ENCODE measurements around the gene YEATS2.

Gene YEATS2

DNA sequence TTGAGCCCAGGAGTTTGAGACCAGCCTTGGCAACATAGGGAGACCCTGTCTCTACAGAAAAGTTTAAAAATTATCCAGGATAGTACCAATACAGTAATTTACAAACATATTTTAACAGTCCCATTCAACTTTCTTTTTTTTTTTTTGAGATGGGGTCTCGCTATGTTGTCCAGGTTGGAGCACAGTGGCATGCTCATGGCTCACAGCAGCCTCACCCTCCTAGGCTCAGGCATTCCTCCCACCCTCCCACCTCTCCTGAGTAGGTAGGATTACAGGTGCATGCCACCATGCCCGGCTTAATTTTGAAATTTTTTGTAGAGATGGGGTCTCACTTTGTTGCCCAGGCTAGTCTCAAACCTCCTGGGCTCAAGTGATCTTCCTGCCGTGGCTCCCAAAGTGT, 140.3 kb downstream of the YEATS2 start:
- H3K4me3 ChIP-seq (ENCODE audit: low read length): no peak overlapping the region
- TF ChIP-seq ZNF274 (IDR thresholded peaks at IDR 0.05; ENCODE audit: low read depth, low read length): no peak

DNA sequence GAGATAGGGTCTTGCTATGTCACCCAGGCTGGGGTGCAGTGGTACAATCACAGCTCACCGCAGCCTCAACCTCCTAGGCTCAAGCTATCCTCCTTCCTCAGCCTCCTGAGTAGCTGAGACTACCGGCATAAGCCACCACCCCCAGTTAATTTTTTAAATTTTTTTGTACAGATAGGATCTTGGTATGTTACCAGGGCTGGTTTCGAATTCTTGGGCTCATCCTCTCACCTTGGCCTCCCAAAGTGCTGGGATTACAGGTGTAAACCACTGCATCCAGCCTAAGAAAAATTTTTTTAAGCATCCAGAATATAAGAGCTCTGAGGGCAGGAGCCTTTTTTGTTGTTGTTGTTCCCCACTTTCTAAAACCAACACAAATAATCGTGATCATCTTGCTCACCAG, 142.2 kb downstream of the YEATS2 start:
- TF ChIP-seq ZNF274 (IDR thresholded peaks at IDR 0.05; ENCODE audit: low read depth, low read length): no peak
- H3K4me3 ChIP-seq (ENCODE audit: low read length): no peak overlapping the region

DNA sequence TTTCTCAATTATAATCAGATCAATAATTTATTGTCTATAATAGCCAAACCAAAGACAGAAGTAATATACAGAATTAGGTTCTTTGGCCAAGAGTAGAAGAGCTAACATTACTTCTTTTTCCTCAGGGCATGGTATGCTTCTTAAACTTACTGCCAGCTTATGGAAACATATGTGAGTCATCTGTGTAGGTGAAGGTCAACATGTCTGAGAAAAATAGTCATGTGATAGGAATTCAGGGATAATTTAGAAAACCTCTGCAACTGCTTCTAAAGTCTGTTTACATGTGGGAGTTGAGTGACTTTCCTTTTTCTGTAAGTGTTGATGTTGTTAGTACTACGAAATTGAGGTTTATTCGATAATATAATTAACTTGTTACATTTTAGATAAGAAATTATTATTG, 147.0 kb downstream of the YEATS2 start:
- no peak for TF ChIP-seq ZNF274 (IDR thresholded peaks at IDR 0.05; ENCODE audit: low read depth, low read length)
- H3K4me3 ChIP-seq (ENCODE audit: low read length): no peak overlapping the region

DNA sequence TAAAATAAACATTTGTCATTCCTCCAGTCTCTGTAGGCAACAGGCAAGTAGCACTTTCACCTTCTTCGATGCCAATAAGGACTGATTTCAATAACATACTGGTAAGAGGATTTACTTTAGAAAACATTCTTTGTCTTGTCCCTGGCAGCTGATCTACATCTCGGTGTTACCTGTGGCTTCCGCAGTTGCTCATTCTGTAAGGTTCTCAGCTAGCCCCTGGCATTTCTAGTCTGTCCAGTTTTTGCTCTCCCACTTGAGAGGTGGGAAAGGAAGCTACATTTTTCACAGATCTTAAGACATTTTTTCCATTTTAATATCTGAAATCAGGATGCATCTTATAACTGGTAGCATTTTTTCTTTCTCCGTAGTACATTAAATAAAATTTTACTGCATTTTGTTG, 147.5 kb downstream of the YEATS2 start:
- H3K4me3 ChIP-seq (ENCODE audit: low read length): no peak overlapping the region
- no peak for TF ChIP-seq ZNF274 (IDR thresholded peaks at IDR 0.05; ENCODE audit: low read depth, low read length)

DNA sequence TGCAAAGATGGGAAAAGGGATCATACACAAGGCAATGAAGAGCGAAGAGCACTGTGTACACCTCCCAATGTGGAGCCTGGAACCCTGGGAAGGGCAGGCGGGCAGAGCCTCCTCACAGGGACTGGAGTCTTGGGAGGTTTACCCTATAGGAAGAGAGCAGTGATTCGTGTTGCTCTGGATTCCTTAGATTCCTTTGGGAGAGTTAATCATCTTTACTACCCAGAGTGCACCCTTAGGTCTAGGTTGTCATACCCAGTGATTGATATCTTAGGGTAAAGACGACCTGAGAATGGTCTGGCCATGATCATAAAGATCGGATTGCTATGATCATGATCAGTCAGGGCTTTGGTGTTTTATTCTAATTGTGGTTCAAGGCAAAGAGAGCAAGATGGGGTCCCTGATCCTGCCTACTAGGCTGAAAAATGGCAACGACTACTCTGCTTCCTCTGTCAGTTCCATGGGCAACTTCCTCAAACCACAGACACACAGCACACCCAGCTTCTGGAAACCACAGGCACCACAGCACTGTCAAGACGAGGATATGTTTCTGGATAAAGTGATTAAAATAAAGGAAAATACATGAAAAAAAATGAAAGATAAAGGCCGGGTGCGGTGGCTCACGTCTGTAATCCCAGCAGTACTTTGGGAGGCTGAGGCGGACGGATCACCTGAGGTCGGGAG, 148.2 kb downstream of the YEATS2 start:
- no peak for TF ChIP-seq ZNF274 (IDR thresholded peaks at IDR 0.05; ENCODE audit: low read depth, low read length)
- H3K4me3 ChIP-seq (ENCODE audit: low read length): no peak overlapping the region

DNA sequence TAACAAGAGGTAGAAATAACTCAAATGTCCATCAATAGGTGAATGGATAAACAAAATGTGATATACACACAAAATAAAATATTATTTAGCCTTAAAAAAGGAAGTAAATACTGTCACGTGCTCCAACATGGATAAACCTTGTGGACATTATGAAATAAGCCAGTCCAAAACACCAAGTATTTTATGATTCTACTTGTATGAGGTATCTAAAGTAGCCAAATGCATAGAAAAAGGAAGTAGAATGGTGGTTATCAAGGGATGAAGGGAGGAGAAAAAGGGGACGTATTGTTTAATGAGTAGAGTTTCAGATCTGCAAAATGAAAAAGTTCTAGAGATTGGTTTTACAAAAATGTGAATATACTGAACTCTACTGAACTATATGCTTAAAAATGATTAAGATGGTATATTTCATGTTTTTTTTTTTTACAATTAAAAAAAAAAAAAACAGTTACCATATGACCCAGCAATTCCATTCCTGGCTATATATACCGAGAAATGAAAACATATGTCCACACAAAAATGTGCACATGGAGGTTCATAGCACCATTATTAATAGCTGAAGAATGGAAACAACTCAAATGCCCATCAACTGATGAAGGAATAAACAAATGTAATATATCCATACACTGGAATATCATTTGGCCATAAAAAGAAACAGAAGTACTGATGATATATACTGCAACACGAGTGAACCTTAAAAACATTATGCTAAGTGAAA, 156.9 kb downstream of the YEATS2 start:
- H3K4me3 ChIP-seq (ENCODE audit: low read length): no peak overlapping the region
- no peak for TF ChIP-seq ZNF274 (IDR thresholded peaks at IDR 0.05; ENCODE audit: low read depth, low read length)

DNA sequence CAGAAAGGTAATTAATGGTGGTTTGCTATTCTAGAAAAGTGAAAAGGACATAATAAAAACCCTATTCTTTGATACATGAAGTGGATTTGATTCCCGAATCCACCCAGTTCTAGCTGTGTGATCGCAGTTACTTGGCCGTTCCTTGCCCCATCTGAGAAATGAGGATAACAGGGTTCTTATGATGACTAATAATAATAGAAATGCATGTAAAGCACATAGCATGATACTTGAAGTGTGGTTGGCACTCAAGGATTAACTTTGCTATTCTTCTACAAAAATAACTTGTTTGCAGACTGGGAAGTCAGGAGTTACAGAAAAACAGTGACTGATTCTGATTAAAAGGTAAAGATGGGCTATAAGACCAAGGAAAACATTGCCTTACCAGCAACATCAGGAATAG, 160.3 kb downstream of the YEATS2 start:
- no peak for TF ChIP-seq ZNF274 (IDR thresholded peaks at IDR 0.05; ENCODE audit: low read depth, low read length)
- H3K4me3 ChIP-seq (ENCODE audit: low read length): no peak overlapping the region
